Stimulated activated naive CD4-positive, alpha-beta T cell (primary cell): ENCODE results near the gene KRT17.
"Not testable (repeated sequence)": the region's sequence is repeated elsewhere in the genome, so short reads cannot be mapped to it uniquely, and the experiment has no call there.

ENCODE experiments used
- DNase-seq, 6 experiments: peaks; one replicate each; lab custom pipeline; 2025; lab: John Stamatoyannopoulos, UW

KRT17 gene

GRCh38 chr17:41593306-41593981 is 30.9 kb downstream of the KRT17 start:
- DNase-seq = no peak

- no peak for DNase-seq
Measured at GRCh38 chr17:41592601-41593305, 31.6 kb downstream of the KRT17 start.

- DNase-seq = no peak
Measured at GRCh38 chr17:41589301-41589700, 35.1 kb downstream of the KRT17 start.

GRCh38 chr17:41588126-41588810 is 36.1 kb downstream of the KRT17 start:
- DNase-seq = no peak

- DNase-seq = no peak
Measured at GRCh38 chr17:41586863-41587495, 37.4 kb downstream of the KRT17 start, which contains the start of gene KRT14. Gene KRT14 (minus strand): TSS chr17:41586895. CDS start chr17:41586834, 61 bp downstream.

GRCh38 chr17:41585301-41586056 is 38.9 kb downstream of the KRT17 start:
- DNase-seq = no peak

- not testable (repeated sequence) for DNase-seq
Measured at GRCh38 chr17:41584331-41584927, 39.9 kb downstream of the KRT17 start.

- DNase-seq = no peak
Measured at GRCh38 chr17:41583137-41584127, 40.9 kb downstream of the KRT17 start.

- not testable (repeated sequence) for DNase-seq
Measured at GRCh38 chr17:41582061-41582968, 42.1 kb downstream of the KRT17 start.

- DNase-seq = no peak
Measured at GRCh38 chr17:41581366-41582060, 42.9 kb downstream of the KRT17 start.

GRCh38 chr17:41580687-41581365 is 43.5 kb downstream of the KRT17 start:
- no peak for DNase-seq

- DNase-seq = no peak
Measured at GRCh38 chr17:41580244-41580575, 44.2 kb downstream of the KRT17 start.

- peak; percentile 2 to 45 (median 18) for DNase-seq
Measured at GRCh38 chr17:41579484-41580243, 44.7 kb downstream of the KRT17 start.

GRCh38 chr17:41578971-41579370 is 45.4 kb downstream of the KRT17 start:
- DNase-seq = no peak

GRCh38 chr17:41578538-41578937 is 45.8 kb downstream of the KRT17 start:
- DNase-seq = no peak

GRCh38 chr17:41576740-41577139 is 47.6 kb downstream of the KRT17 start:
- DNase-seq = not testable (repeated sequence)

GRCh38 chr17:41575336-41575735 is 49.0 kb downstream of the KRT17 start:
- DNase-seq = no peak
